ENCODE measurements around the gene PACSIN2.

The PACSIN2 gene

GRCh38 chr22:42881298-42881697 is 133.7 kb downstream of the PACSIN2 start:
- DNase-seq (ENCODE audit: low read depth): no peak

GRCh38 chr22:42880815-42881214 is 134.1 kb downstream of the PACSIN2 start:
- DNase-seq (ENCODE audit: low read depth): no peak

GRCh38 chr22:42879371-42880021 is 135.5 kb downstream of the PACSIN2 start:
- no peak for DNase-seq (ENCODE audit: low read depth)

GRCh38 chr22:42878561-42879305 is 136.2 kb downstream of the PACSIN2 start:
- DNase-seq (ENCODE audit: low read depth): no peak

- DNase-seq (ENCODE audit: low read depth): no peak
Observed at GRCh38 chr22:42877597-42878340, 137.2 kb downstream of the PACSIN2 start.

GRCh38 chr22:42877158-42877557 is 137.8 kb downstream of the PACSIN2 start:
- no peak for DNase-seq (ENCODE audit: low read depth)

- no peak for DNase-seq (ENCODE audit: low read depth)
Observed at GRCh38 chr22:42876041-42876440, 138.9 kb downstream of the PACSIN2 start.

- DNase-seq (ENCODE audit: low read depth): no peak
Observed at GRCh38 chr22:42874010-42874409, 140.9 kb downstream of the PACSIN2 start.

- DNase-seq (ENCODE audit: low read depth): no peak
Observed at GRCh38 chr22:42873356-42873755, 141.6 kb downstream of the PACSIN2 start.

GRCh38 chr22:42872821-42873220 is 142.1 kb downstream of the PACSIN2 start:
- no peak for DNase-seq (ENCODE audit: low read depth)

GRCh38 chr22:42871146-42872050 is 143.6 kb downstream of the PACSIN2 start:
- DNase-seq (ENCODE audit: low read depth): no peak

- DNase-seq (ENCODE audit: low read depth): no peak
Observed at GRCh38 chr22:42869888-42870480, 145.0 kb downstream of the PACSIN2 start.

- DNase-seq (ENCODE audit: low read depth): no peak
Observed at GRCh38 chr22:42869463-42869862, 145.5 kb downstream of the PACSIN2 start.

- DNase-seq (ENCODE audit: low read depth): no peak
Observed at GRCh38 chr22:42868751-42869251, 146.1 kb downstream of the PACSIN2 start.

GRCh38 chr22:42866100-42866499 is 148.8 kb downstream of the PACSIN2 start:
- DNase-seq (ENCODE audit: low read depth): no peak

GRCh38 chr22:42865536-42865935 is 149.4 kb downstream of the PACSIN2 start:
- no peak for DNase-seq (ENCODE audit: low read depth)

GRCh38 chr22:42863349-42863961 is 151.5 kb downstream of the PACSIN2 start:
- peak; percentile 80 for DNase-seq (ENCODE audit: low read depth)

GRCh38 chr22:42862045-42862734 is 152.8 kb downstream of the PACSIN2 start:
- peak; percentile 71 for DNase-seq (ENCODE audit: low read depth)

- DNase-seq (ENCODE audit: low read depth): no peak
Observed at GRCh38 chr22:42860968-42861367, 154.0 kb downstream of the PACSIN2 start.

GRCh38 chr22:42857845-42858481 is 157.0 kb downstream of the PACSIN2 start:
- no peak for DNase-seq (ENCODE audit: low read depth)

Measured in ELR (cell line).